Choroid plexus epithelial cell (primary cell): Measurements from ENCODE around the gene NCLN.
"Not testable (repeated sequence)": the region's sequence is repeated elsewhere in the genome, so short reads cannot be mapped to it uniquely, and the experiment has no call there.

Experiments
- DNase-seq: peaks from one replicate; pipeline ENCODE4 v3.0.0-alpha.2; 2010; ENCODE audit warnings: low read depth
- H3K4me3 ChIP-seq: 2 replicates; pipeline ENCODE4 v1.5.1; 2011; ENCODE audit warnings: low read depth, mild to moderate bottlenecking, control low read depth, low read length, moderate library complexity
- CTCF ChIP-seq: conservative IDR thresholded peaks from 2 replicates; pipeline ENCODE4 v1.5.1; 2011; ENCODE audit warnings: low read depth, mild to moderate bottlenecking, control low read depth, inconsistent platforms, low read length, moderate library complexity

Gene NCLN

GRCh38 chr19:3210347-3211017, 24.8 kb downstream of the NCLN start:
- peak; percentile 41 for DNase-seq
- no peak overlapping the region for H3K4me3 ChIP-seq
- peak; percentile 78 for TF ChIP-seq CTCF

GRCh38 chr19:3211191-3211590, 25.5 kb downstream of the NCLN start:
- TF ChIP-seq CTCF = no peak
- no peak for DNase-seq
- H3K4me3 ChIP-seq = no peak overlapping the region

GRCh38 chr19:3213159-3213558, 27.4 kb downstream of the NCLN start:
- no peak for DNase-seq
- no peak for TF ChIP-seq CTCF
- H3K4me3 ChIP-seq = no peak overlapping the region

- no peak overlapping the region for H3K4me3 ChIP-seq
- DNase-seq = no peak
- TF ChIP-seq CTCF = no peak
Measured at GRCh38 chr19:3216874-3217273, 31.1 kb downstream of the NCLN start.

GRCh38 chr19:3220576-3220975, 34.8 kb downstream of the NCLN start:
- no peak overlapping the region for H3K4me3 ChIP-seq
- TF ChIP-seq CTCF = no peak
- no peak for DNase-seq

- H3K4me3 ChIP-seq, DNase-seq: not testable (repeated sequence)
Measured at GRCh38 chr19:3221576-3221975, 35.8 kb downstream of the NCLN start.

GRCh38 chr19:3222709-3223108, 37.0 kb downstream of the NCLN start:
- no peak overlapping the region for H3K4me3 ChIP-seq
- DNase-seq = no peak
- no peak for TF ChIP-seq CTCF
